SH-SY5Y (cell line): ENCODE measurements around the gene SIRPD.

ENCODE experiments used
- GATA2 ChIP-seq: IDR thresholded peaks from 2 replicates; pipeline ENCODE4 v1.6.1; 2011; ENCODE audit warnings: mild to moderate bottlenecking, low read depth, low read length
- GATA3 ChIP-seq: IDR thresholded peaks from 2 replicates; pipeline ENCODE4 v1.6.1; 2011; ENCODE audit warnings: low read depth, mild to moderate bottlenecking, low read length, moderate library complexity

SIRPD gene

DNA sequence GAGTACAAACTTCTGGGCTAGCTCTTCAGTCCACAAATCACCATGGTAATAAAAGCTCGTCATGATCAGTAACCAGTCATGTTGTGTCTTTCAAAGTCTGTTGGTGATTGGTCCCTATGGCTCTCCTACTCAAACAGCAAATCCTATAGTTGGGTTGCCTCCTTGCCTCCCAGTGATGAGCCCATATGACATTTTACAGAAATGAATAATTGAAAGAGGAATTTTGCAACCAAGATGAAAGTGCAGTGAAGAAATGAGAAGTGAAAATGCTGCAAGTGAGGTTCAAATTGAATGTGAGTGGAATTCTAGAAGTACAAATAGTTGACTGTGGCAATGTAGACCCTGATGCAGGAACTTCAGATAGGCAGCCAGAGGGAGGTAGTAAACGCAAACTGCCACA lies 5.1 kb upstream of the SIRPD start:
- TF ChIP-seq GATA3: no peak
- TF ChIP-seq GATA2: no peak

- TF ChIP-seq GATA2 (no peak), GATA3 (no peak)
Measured at GRCh38 chr20:1561350-1561749, 3.8 kb upstream of the SIRPD start.

GRCh38 chr20:1555952-1556351 lies 1.6 kb downstream of the SIRPD start:
- TF ChIP-seq GATA3 (no peak), GATA2 (no peak)

GRCh38 chr20:1539816-1540419 lies 17.6 kb downstream of the SIRPD start:
- TF ChIP-seq GATA3: no peak
- TF ChIP-seq GATA2: no peak

- TF ChIP-seq GATA3 (no peak), GATA2 (no peak)
Measured at GRCh38 chr20:1538655-1539054, 18.9 kb downstream of the SIRPD start.

- TF ChIP-seq GATA3: no peak
- no peak for TF ChIP-seq GATA2
Measured at GRCh38 chr20:1537731-1538058, 19.8 kb downstream of the SIRPD start.

DNA sequence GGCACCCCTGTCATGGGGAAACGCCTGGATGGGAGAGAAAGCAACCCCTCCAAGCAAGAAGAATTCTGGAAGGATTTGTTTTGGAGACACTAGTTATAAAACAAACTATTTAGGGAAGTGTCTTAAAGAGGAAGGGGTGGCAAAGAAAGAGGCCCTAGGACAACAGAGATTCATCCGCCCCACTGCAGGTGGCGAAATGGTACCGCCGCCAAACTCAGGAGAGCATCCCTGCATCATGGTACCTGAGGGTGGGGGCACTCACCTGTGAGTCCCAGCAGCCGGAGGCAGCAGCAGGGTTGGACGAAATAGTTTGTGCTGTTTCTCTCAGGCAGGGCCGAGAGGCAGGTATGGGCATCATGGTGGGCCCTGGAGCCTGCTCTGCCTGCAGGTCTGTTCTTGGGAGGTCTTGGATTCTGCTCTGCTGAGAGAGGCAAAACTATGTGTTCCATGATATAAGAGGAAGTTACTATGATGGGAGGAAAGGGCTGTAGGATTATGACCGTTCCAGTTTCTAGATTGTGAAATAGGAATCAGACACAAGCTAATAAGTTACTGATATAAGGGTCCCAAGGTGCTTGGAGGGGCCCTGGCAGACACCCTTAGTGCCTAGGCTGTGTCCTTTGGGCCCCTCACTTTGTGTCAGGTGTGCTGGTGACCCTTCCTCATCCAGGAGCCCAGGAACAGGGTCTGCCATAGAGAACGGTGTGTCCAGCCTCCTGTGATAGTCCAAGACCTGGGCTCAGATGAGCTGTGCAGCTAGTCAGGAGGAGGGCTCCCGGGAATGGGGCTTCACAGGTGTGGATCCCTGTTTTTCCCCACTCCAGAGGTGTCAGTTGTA lies 20.4 kb downstream of the SIRPD start:
- TF ChIP-seq GATA3 (no peak), GATA2 (no peak)

- TF ChIP-seq GATA3 (no peak), GATA2 (no peak)
Measured at GRCh38 chr20:1535420-1536175, 21.9 kb downstream of the SIRPD start.

DNA sequence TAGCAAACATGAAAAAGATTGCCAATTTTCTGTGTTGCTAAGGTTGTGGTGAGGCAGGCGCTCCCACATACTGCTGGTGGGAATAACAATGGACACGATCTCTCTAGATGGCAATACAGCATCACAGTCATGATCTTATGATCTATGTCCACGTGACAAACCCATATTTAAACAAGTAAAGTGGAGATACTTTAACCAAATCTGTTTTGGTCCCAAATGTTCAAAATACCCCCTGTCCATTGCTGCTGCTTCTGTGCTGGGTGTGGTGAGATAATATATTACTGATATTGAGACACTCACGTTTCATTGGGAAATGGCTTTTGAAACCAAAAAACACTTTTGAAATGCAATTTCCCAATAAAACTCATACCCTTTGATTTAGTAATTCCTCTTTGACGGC lies 23.0 kb downstream of the SIRPD start:
- TF ChIP-seq GATA3 (no peak), GATA2 (no peak)

GRCh38 chr20:1533059-1533458 lies 24.4 kb downstream of the SIRPD start:
- no peak for TF ChIP-seq GATA3
- TF ChIP-seq GATA2: no peak

DNA sequence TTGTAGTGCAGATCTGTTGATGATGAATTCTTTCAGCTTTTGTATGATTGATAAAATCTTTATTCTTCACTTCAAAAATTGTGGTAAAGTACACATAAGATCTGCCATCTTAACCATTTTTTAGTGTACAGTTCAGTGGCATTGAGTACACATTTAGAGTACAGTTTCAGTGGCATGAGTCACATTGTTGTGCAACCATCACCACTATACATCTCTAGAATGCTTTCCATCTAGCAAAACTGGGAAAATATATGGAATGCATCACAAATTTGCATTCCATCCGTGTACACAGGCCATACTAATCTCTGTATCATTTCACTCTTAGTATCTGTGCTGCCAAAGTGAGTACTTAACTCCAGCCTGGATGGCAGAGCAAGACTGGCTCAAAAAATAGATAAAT lies 28.7 kb downstream of the SIRPD start:
- TF ChIP-seq GATA3 (no peak), GATA2 (no peak)

- TF ChIP-seq GATA3 (no peak), GATA2 (no peak)
Measured at GRCh38 chr20:1527923-1528322, 29.6 kb downstream of the SIRPD start.

DNA sequence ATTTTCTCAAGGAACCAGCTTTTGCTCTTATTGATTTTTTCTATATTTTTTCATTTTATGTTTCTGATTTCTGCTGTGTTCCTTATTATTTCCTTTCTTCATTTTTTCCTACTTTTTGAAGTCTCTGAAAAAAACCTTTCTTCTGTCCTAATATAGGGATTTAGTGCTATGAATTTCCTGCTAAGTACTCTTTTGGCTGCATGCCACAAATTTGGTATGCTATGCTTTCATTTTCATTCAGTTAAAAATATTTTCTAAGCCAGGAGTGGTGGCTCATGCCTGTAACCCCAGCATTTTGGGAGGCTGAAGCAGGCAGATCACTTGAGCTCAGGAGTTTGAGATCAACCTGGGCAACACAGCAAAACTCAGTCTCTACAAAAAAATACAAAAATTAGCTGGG lies 30.6 kb downstream of the SIRPD start:
- no peak for TF ChIP-seq GATA3
- TF ChIP-seq GATA2: no peak

GRCh38 chr20:1526310-1526709 lies 31.2 kb downstream of the SIRPD start:
- TF ChIP-seq GATA2 (no peak), GATA3 (no peak)

DNA sequence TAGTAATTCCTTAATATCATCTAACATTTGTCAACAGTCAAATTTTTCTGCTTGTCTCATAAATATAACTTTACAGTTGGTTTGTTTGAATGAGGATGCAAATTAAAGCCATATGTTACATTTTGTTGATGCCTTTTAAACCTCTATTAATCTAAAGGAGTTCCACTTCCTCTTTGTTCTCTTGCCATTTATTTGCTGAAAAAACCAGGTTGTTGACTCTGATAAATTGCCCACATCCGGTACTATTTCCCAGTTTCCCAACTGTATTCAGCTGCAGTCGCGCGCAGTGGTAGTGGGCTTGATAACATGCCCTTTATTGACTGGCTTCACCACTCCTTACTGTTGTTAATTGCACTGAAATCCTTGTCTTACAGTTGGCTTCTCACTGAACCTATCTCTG lies 33.5 kb downstream of the SIRPD start:
- TF ChIP-seq GATA3 (no peak), GATA2 (no peak)
